ENCODE measurements around the gene HS6ST1. TPM values are rescaled to one million over a fixed set of nuclear protein-coding genes. Genes with fewer than 3 reads are reported as not detected.

Gene HS6ST1
- total RNA-seq, 2 donors from 2014 or later = 19.0 to 25.8 TPM

- no peaks in the 10 kb centered on the region for H3K4me1 ChIP-seq
- TF ChIP-seq, protein P1, sequence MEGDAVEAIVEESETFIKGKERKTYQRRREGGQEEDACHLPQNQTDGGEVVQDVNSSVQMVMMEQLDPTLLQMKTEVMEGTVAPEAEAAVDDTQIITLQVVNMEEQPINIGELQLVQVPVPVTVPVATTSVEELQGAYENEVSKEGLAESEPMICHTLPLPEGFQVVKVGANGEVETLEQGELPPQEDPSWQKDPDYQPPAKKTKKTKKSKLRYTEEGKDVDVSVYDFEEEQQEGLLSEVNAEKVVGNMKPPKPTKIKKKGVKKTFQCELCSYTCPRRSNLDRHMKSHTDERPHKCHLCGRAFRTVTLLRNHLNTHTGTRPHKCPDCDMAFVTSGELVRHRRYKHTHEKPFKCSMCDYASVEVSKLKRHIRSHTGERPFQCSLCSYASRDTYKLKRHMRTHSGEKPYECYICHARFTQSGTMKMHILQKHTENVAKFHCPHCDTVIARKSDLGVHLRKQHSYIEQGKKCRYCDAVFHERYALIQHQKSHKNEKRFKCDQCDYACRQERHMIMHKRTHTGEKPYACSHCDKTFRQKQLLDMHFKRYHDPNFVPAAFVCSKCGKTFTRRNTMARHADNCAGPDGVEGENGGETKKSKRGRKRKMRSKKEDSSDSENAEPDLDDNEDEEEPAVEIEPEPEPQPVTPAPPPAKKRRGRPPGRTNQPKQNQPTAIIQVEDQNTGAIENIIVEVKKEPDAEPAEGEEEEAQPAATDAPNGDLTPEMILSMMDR (IDR thresholded peaks at IDR 0.05) = no peak
- DNase-seq (ENCODE audit: low spot score) = no peak
Observed at GRCh38 chr2:128341621-128342020, 23.0 kb upstream of the HS6ST1 start.

GRCh38 chr2:128332091-128332634 lies 13.5 kb upstream of the HS6ST1 start:
- H3K9me3 ChIP-seq = peaks cover 0 to 25% of the 10 kb centered on the region in 2 donors
- H3K36me3 ChIP-seq = no peaks in the 10 kb centered on the region
- DNase-seq (ENCODE audit: low spot score) = no peak
- TF ChIP-seq, protein P1 (IDR thresholded peaks at IDR 0.05) = no peak
- H3K4me3 ChIP-seq = no peak overlapping the region
- no peak overlapping the region for H3K27ac ChIP-seq
- no peaks in the 10 kb centered on the region for H3K4me1 ChIP-seq
- no peaks in the 10 kb centered on the region for H3K27me3 ChIP-seq

More at GRCh38 chr2:128341621-128342020, 23.0 kb upstream of the HS6ST1 start:
- Histone ChIP-seq H3K27me3 (no peaks in the 10 kb centered on the region), H3K4me3 (no peak overlapping the region), H3K9me3 (peaks cover 0 to 8% of the 10 kb centered on the region in 2 donors), H3K36me3 (no peaks in the 10 kb centered on the region), H3K27ac (no peak overlapping the region)

DNA sequence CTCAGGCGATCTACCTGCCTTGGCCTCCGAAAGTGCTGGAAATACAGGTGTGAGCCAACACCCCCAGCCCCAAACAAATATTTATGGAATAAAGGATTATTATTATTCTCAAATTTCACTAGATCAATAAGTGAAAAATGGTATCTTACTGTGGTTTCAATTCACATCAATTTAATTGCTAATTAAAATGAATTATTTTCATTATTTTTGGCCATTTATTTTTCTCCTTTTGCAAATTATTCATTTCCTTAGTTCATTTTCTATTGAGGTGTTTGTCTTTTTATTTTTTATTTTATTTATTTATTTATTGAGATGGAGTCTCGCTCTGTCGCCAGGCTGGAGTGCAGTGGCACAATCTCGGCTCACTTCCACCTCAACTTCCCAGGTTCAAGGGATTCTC lies 11.9 kb upstream of the HS6ST1 start:
- H3K27me3 ChIP-seq = no peaks in the 10 kb centered on the region
- H3K4me3 ChIP-seq = no peak overlapping the region
- DNase-seq (ENCODE audit: low spot score) = no peak
- peaks cover 0 to 25% of the 10 kb centered on the region in 2 donors for H3K9me3 ChIP-seq
- no peaks in the 10 kb centered on the region for H3K36me3 ChIP-seq
- TF ChIP-seq, protein P1 (IDR thresholded peaks at IDR 0.05) = no peak
- no peak overlapping the region for H3K27ac ChIP-seq
- peaks cover 0 to 4% of the 10 kb centered on the region in 2 donors for H3K4me1 ChIP-seq

DNA sequence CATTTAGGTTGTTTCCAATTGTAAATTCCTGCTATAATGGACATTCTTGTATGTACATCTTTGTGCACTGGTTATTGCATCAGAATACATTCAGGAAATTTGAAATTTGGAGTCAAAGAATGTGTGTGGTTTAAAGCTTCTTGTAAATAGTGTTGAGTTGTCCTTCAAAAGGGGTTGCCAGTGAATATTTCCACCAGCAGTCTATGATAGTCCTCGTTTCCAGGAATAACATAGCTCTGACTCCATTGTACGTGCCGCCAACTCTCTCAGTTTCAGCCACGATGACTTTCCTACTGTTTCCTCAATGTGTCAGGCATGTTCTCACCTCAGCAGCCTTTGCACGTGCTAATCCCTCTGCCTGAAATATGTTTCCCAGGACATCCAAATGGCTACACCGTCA lies 10.9 kb upstream of the HS6ST1 start:
- TF ChIP-seq, protein P1 (IDR thresholded peaks at IDR 0.05) = no peak
- Histone ChIP-seq H3K9me3 (peaks cover 0 to 25% of the 10 kb centered on the region in 2 donors), H3K27ac (no peak overlapping the region), H3K36me3 (no peaks in the 10 kb centered on the region), H3K4me1 (peaks cover 0 to 5% of the 10 kb centered on the region in 2 donors), H3K27me3 (no peaks in the 10 kb centered on the region), H3K4me3 (no peak overlapping the region)
- DNase-seq (ENCODE audit: low spot score) = peak; percentile 40

DNA sequence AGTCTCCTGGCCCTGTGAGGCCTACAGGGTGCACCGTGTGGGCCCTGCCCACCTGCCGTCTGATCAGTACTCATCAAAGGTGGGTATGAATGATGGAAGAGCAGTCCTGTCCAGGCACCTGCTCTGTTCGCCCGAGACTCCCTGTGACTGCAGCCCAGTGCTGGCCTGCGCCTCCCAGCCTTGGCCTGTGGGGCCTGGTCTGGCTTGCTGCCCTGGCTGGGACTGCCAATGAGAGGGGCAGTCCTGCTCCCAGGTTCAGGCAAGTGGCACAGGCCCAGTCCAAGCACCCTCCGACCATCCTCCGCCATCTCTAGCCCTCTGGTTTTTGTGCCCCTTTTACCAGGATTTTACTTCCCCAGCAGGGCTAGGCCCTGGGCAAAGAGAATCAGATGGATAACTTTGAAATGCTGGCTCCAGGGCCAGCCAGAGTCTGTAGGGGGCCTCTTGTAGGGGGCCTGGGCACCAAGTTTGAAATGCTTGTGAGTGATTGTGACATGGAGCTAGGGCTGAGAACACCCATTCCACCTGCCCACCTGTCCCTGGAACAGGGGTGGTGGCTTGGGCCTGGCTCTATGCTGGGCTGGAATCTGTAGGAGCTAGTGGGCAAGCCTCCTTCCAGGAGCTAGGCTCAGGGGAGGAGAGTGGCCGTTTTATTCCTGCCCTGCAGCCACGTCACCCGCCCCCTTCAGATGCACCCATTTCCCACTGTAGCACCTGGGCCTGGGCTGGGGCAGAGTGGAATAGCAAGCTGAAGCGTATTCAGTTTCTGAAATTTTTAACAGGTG lies 8.7 kb upstream of the HS6ST1 start:
- H3K27me3 ChIP-seq = no peaks in the 10 kb centered on the region
- TF ChIP-seq, protein P1 (IDR thresholded peaks at IDR 0.05) = no peak
- no peak overlapping the region for H3K4me3 ChIP-seq
- no peak overlapping the region for H3K27ac ChIP-seq
- H3K4me1 ChIP-seq = peaks cover 0 to 10% of the 10 kb centered on the region in 2 donors
- no peaks in the 10 kb centered on the region for H3K36me3 ChIP-seq
- peaks cover 0 to 15% of the 10 kb centered on the region in 2 donors for H3K9me3 ChIP-seq
- peak; percentile 57 for DNase-seq (ENCODE audit: low spot score)

Measured in right atrium auricular region (tissue), 2 donors.